Measurements from ENCODE around the gene ALCAM. TPM values are rescaled to one million over a fixed set of nuclear protein-coding genes. Genes with fewer than 3 reads are reported as not detected.
A peak's percentile ranks its signal among the peaks of the same experiment; 100 is the strongest.

The ALCAM gene
- total and polyA plus RNA-seq, 2 donors (not counting 1 experiment from before 2014, with no cell fraction given), result 168 to 188 TPM

DNA sequence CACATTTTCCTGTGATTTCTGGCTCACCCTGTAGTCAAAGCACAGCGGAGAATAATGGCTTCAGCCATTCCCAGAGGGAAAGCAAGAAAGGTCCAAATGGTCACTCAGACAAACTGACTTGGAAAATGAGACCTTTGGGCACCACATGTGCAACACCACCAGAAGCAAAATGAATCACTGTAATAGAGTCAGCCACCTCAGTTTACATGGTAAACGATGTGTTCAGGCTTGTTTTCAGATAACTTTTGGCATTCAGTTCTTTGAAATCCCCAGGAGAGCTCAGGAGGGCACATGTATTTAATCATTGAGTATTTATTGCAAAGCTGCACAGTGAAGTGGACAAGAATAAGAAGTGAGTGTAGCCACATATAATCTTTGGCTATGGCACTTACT, 38.4 kb upstream of the ALCAM start:
- no peak overlapping the region for H2AFZ ChIP-seq (ENCODE audit: low read length)
- TF ChIP-seq, protein P1, sequence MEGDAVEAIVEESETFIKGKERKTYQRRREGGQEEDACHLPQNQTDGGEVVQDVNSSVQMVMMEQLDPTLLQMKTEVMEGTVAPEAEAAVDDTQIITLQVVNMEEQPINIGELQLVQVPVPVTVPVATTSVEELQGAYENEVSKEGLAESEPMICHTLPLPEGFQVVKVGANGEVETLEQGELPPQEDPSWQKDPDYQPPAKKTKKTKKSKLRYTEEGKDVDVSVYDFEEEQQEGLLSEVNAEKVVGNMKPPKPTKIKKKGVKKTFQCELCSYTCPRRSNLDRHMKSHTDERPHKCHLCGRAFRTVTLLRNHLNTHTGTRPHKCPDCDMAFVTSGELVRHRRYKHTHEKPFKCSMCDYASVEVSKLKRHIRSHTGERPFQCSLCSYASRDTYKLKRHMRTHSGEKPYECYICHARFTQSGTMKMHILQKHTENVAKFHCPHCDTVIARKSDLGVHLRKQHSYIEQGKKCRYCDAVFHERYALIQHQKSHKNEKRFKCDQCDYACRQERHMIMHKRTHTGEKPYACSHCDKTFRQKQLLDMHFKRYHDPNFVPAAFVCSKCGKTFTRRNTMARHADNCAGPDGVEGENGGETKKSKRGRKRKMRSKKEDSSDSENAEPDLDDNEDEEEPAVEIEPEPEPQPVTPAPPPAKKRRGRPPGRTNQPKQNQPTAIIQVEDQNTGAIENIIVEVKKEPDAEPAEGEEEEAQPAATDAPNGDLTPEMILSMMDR (conservative IDR thresholded peaks at IDR 0.05 in 1 of 2, IDR thresholded peaks at IDR 0.05 in 1 of 2; ENCODE audit: low read depth in 1 of 2, low read length in 2 of 2), result no peak
- no peak for TF ChIP-seq EZH2 (IDR thresholded peaks at IDR 0.05; ENCODE audit: low read length, missing control alignments)
- DNase-seq (ENCODE audit: low read depth in 2 of 2), result no peak
- H3K9ac ChIP-seq (ENCODE audit: insufficient read depth, low read length), result no peak overlapping the region
- no peaks in the 10 kb centered on the region for H3K27me3 ChIP-seq (ENCODE audit: control insufficient read depth, insufficient read depth, low read length)
- no peaks in the 10 kb centered on the region for H3K4me1 ChIP-seq (ENCODE audit: control insufficient read depth, extremely low read depth, insufficient read depth, low read length)
- H3K79me2 ChIP-seq (ENCODE audit: control insufficient read depth, insufficient read depth, low read length), result no peaks in the 10 kb centered on the region
- no peaks in the 10 kb centered on the region for H3K9me3 ChIP-seq (ENCODE audit: control insufficient read depth, insufficient read depth, low read depth, low read length)
- no peaks in the 10 kb centered on the region for H3K36me3 ChIP-seq (ENCODE audit: control insufficient read depth, insufficient read depth, low read length)
- H3K27ac ChIP-seq (ENCODE audit: insufficient read depth, low read length), result no peak overlapping the region
- H3K4me3 ChIP-seq (replicated peaks in 1 of 4; ENCODE audit: control extremely low read depth in 1 of 4, insufficient read depth in 1 of 4, low read depth in 3 of 4, low read length in 4 of 4), result no peak overlapping the region
- no peak overlapping the region for H3K4me2 ChIP-seq (ENCODE audit: extremely low read depth, insufficient read depth, low read length)
- H4K20me1 ChIP-seq (ENCODE audit: control insufficient read depth, extremely low read depth, insufficient read depth, low read length), result no peaks in the 10 kb centered on the region

DNA sequence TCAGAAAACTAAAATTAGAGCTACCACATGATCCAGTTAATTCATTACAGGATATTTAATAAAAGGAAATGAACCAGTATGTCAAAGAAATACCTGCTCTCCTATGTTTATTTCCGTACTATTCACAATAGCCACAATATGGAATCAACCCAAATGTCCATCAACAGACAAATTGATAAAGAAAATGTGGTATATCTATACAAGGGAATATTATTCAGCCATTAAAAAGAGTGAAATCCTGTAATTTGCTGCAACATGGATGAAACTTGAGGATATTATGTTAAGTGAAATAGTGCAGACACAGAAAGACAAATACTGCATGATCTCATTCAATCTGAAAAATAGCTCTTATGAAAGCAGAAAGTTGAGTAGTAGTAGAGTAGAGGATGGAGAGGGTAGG, 33.7 kb upstream of the ALCAM start:
- no peaks in the 10 kb centered on the region for H3K79me2 ChIP-seq (ENCODE audit: control insufficient read depth, insufficient read depth, low read length)

DNA sequence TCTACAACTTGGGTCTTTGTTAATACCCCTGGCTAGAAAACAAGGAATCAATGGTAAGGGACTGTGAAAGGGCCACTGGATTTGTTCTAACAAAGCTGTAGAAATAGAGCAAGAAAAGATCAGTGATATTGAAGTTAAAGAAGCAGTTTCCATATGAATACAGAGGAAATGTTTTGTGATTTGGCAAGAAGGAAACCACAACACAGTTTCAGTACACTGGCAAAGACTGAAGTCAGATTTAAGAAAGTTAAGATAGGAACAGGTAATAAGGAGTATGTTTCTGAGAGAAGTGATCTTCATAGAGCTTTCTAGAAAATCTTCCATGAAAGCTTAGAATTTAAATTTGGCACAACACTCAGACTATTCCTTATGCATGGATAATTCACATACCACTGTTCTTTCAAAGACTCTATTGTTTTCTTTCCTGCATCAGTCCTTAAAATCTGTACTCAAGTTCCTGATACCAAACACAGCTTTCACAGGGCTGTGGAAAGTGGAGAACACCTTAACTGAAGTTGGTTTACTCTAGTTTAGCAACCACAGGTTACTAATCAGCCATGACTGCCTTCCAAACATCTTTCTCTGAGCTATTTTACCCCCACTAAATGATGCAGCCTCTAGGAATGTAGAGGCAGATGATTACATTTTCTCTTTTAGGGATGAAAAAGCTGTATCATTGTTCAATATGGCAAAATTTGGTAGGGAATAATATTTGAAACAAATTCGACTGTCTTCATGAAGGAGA, 32.4 kb upstream of the ALCAM start:
- H3K27ac ChIP-seq (ENCODE audit: insufficient read depth, low read length), result no peak overlapping the region
- H2AFZ ChIP-seq (ENCODE audit: low read length), result no peak overlapping the region
- peak in 1 of 2 donors; percentile 75 for DNase-seq (ENCODE audit: low read depth in 2 of 2)

More for the DNA sequence above, 33.7 kb upstream of the ALCAM start:
- Histone ChIP-seq H2AFZ (ENCODE audit: low read length) (no peak overlapping the region), H3K27me3 (ENCODE audit: control insufficient read depth, insufficient read depth, low read length) (no peaks in the 10 kb centered on the region), H3K4me1 (ENCODE audit: control insufficient read depth, extremely low read depth, insufficient read depth, low read length) (no peaks in the 10 kb centered on the region), H3K9ac (ENCODE audit: insufficient read depth, low read length) (no peak overlapping the region), H4K20me1 (ENCODE audit: control insufficient read depth, extremely low read depth, insufficient read depth, low read length) (no peaks in the 10 kb centered on the region), H3K4me3 (replicated peaks in 1 of 4; ENCODE audit: control extremely low read depth in 1 of 4, insufficient read depth in 1 of 4, low read depth in 3 of 4, low read length in 4 of 4) (no peak overlapping the region), H3K36me3 (ENCODE audit: control insufficient read depth, insufficient read depth, low read length) (no peaks in the 10 kb centered on the region), H3K4me2 (ENCODE audit: extremely low read depth, insufficient read depth, low read length) (no peak overlapping the region), H3K9me3 (ENCODE audit: control insufficient read depth, insufficient read depth, low read depth, low read length) (no peaks in the 10 kb centered on the region), H3K27ac (ENCODE audit: insufficient read depth, low read length) (no peak overlapping the region)
- DNase-seq (ENCODE audit: low read depth in 2 of 2), result no peak
- TF ChIP-seq, protein P1 (conservative IDR thresholded peaks at IDR 0.05 in 1 of 2, IDR thresholded peaks at IDR 0.05 in 1 of 2; ENCODE audit: low read depth in 1 of 2, low read length in 2 of 2), result no peak
- TF ChIP-seq EZH2 (IDR thresholded peaks at IDR 0.05; ENCODE audit: low read length, missing control alignments), result no peak

More for the DNA sequence above, 32.4 kb upstream of the ALCAM start:
- no peaks in the 10 kb centered on the region for H3K4me1 ChIP-seq (ENCODE audit: control insufficient read depth, extremely low read depth, insufficient read depth, low read length)
- H3K36me3 ChIP-seq (ENCODE audit: control insufficient read depth, insufficient read depth, low read length), result no peaks in the 10 kb centered on the region
- H3K9ac ChIP-seq (ENCODE audit: insufficient read depth, low read length), result no peak overlapping the region
- TF ChIP-seq, protein P1 (conservative IDR thresholded peaks at IDR 0.05 in 1 of 2, IDR thresholded peaks at IDR 0.05 in 1 of 2; ENCODE audit: low read depth in 1 of 2, low read length in 2 of 2), result no peak
- TF ChIP-seq EZH2 (IDR thresholded peaks at IDR 0.05; ENCODE audit: low read length, missing control alignments), result no peak
- H3K4me2 ChIP-seq (ENCODE audit: extremely low read depth, insufficient read depth, low read length), result no peak overlapping the region
- no peaks in the 10 kb centered on the region for H3K9me3 ChIP-seq (ENCODE audit: control insufficient read depth, insufficient read depth, low read depth, low read length)
- no peaks in the 10 kb centered on the region for H3K79me2 ChIP-seq (ENCODE audit: control insufficient read depth, insufficient read depth, low read length)
- H3K27me3 ChIP-seq (ENCODE audit: control insufficient read depth, insufficient read depth, low read length), result no peaks in the 10 kb centered on the region
- no peaks in the 10 kb centered on the region for H4K20me1 ChIP-seq (ENCODE audit: control insufficient read depth, extremely low read depth, insufficient read depth, low read length)
- H3K4me3 ChIP-seq (replicated peaks in 1 of 4; ENCODE audit: control extremely low read depth in 1 of 4, insufficient read depth in 1 of 4, low read depth in 3 of 4, low read length in 4 of 4), result no peak overlapping the region
